ENCODE results near the gene DOCK2.
"Not testable (repeated sequence)": the region's sequence is repeated elsewhere in the genome, so short reads cannot be mapped to it uniquely, and the experiment has no call there.

Gene DOCK2

DNA sequence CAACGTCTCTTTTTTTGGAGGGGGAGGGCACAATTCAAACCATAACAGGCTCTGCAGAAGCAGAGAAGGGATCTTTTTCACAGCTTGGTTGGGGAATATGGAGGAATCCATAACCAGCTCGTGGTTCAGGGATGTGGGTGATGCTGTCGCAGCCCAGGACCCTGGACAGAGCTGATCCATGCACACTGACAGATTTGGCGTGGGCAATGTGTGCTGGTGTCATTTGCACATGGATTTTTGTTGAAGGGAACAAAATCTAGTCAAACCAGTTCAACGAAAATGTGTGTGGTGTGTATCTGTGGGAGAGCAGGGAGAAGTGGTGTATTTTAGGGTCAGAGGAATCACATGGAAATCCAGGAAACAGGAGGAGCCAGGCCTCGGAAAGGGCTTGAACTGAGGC, 4.2 kb downstream of the DOCK2 start:
- no peak for DNase-seq

DNA sequence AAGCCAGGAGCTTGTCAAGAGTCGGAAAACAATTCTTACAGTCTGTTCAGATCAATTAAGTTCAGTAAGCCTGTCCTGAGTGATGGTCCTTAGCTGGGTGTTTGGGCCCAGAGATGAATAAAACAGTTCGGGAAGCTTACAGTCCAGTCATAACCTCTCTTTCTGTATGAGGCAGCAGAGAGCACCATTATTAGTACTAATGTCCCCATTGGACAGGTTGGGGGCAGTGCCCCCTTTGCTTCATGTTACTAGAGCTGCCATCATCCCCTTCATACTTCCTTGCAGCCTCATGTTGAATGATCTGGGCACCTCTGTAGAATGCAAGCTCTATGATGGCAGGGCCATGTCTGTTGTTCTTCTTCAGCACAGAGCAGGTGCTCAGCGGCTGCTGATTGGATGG, 9.8 kb downstream of the DOCK2 start:
- DNase-seq, result no peak

DNA sequence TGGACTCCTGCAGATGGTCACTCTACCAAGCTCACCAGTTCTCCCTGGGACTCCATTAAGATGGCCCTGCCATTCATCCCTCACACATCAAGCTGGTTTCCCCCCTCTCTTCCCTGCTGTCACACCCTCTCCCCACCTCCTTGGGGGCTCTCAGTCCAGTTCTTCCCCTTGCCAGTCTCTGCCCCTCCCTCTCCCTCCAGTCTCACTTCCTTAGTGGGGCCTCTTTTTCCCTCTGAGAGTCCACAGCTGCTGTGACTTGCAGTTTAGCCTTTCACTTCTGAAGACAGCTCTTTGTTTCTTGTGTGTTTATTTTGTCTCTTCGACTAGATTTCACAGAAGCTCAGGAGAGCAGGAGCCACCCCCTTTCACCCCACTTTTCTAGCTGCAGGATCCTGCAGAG, 10.5 kb downstream of the DOCK2 start:
- no peak for DNase-seq

DNA sequence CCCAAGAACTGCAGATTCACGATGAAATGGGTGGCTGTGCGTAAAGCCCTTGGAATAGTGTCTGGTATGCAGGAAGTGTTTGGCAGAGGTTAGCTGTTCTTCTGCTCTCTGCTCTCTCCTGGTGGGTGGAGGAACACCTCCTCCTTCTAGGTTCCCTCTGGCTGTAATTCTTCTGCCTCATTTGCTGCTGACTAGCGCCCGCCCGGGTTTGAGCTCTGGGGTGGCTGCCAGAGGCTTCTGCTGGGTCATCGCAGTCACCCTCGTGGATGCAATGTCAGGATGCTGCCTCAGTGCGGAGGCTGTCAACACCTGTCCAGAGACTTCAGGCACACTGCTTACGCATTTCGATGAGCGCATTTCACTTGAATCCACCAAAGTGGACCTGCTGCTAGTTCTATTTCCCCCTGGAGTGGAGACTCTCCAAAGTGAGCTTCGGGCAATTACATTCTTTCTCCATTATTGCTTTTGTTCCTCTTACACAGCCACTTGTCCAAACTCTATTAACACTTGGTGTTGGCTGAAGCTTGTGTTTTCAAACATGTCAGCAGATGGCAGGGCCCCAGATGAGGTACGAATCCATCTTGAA, 11.7 kb downstream of the DOCK2 start:
- DNase-seq, result no peak

DNA sequence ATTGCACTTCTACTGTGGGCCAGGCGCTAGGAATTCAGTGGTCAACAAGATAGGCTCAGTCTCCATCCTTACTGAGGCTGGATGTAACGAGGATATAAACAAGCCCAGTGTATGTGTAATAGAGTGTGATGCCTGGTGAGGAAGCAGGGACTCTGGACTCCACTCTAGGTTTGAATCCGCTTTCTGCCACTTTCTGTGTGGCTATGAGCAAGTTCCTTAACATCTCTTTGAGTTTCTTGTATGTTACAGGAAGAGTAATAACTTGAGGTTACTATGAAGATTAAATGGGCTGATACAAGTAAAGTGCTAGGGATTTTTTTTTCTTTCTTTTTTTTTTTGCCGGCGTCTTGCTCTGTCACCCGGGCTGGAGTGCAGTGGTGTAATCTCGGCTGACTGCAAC, 12.4 kb downstream of the DOCK2 start:
- no peak for DNase-seq

DNA sequence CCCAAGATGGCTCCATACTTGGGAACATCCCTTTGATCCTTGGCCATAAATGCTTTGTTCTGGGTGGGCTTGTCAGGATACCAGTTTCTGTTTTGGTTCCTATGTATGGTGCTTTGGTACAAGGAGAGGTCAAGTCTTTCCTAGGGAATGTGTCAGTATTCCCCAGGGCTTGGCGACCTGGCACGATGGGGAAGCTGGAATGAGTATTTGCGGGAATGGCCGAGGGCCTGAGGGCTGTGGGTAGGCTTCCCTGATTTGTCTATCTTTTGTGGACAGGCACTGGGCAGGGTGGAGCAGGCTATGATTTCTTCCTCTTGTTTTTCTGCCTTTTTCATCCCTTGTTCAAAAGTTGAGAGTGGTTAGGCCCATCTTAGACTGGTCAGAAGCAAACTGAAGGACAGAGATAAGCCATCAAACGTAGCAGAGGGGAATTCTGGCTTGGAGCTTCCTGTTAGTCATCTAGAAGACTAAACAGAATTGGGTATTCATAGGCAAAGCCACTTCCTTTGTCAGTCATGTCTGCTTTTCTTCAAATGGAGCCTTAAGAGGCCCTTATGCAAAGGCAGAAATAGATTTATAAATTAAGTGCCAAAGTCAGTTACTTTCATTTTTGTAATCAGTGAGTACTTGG, 13.7 kb downstream of the DOCK2 start:
- no peak for DNase-seq

DNA sequence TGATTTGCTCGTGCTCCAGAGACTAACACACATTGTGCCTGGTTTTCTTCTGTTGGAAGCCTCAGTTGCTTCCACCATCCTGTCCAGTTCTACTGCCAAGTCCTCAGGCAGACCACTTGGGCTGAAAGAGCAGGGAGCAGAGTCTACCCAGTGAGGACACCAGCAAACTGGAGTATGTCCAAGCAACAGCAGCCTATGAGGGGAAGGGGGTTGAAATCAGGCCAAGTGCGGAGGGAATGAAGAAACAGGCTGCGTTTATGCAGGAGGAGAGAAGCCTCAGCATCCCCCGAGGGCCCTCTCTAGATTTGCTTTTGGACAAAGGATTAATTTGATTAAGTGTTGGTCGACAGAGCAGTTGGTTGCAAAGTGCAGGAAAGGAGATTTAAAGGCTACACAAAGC, 14.5 kb downstream of the DOCK2 start:
- no peak for DNase-seq

DNA sequence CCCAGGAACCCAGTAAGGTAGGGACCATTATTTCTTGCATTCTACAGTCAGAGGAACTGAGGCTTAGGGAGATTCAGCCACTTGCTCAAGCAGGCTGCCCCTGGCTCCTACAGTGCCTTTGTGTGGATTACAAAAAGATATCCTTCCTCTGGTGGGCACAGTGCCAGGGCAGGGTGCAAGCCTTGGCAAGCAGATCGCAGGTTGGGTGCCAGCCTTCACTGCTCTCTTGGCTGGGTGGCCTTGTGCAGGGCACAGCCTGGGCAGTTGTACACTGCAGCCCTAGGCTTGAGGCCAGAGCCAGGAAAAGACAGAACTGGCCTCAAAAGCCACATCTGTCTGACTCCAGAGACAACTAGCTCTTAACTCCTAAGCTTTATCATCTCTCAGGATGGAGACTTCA, 15.0 kb downstream of the DOCK2 start:
- DNase-seq, result no peak

DNA sequence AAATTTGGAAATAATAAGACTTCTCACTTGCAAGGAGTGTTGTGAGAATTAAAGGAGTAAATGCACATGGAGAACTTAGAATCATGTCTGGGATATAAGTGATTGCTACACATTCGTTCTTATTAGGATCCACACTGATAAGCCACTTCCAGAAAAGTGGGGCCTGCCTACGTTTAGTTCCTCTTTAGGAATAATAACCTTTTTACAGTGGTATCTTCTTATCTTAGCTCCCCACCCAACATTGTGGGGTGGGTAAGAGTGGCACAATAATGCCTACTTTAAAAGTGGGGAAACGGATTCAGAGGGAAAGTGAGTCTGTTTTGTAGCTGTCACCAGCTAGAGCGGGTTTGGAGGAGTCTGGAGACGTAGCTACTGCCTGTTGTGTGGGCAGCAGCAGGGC, 16.0 kb downstream of the DOCK2 start:
- no peak for DNase-seq

DNA sequence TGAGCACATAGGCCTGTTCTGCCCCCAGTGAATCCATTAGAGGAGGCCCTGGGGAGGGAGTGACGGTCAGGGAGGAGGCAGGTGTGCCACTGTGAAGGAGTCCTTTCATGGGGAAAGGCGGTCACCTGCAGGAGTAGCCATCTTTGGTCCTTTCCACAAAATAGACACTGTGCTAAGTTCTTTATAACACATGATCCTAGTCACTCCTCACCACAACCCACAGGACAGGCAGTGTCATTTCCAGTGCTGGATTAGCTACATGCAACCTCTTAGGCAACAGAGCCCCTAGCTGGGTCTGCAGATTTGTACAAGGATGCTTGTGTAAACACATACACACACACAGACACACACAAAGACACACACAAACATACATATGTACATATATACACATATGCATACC, 18.3 kb downstream of the DOCK2 start:
- no peak for DNase-seq

DNA sequence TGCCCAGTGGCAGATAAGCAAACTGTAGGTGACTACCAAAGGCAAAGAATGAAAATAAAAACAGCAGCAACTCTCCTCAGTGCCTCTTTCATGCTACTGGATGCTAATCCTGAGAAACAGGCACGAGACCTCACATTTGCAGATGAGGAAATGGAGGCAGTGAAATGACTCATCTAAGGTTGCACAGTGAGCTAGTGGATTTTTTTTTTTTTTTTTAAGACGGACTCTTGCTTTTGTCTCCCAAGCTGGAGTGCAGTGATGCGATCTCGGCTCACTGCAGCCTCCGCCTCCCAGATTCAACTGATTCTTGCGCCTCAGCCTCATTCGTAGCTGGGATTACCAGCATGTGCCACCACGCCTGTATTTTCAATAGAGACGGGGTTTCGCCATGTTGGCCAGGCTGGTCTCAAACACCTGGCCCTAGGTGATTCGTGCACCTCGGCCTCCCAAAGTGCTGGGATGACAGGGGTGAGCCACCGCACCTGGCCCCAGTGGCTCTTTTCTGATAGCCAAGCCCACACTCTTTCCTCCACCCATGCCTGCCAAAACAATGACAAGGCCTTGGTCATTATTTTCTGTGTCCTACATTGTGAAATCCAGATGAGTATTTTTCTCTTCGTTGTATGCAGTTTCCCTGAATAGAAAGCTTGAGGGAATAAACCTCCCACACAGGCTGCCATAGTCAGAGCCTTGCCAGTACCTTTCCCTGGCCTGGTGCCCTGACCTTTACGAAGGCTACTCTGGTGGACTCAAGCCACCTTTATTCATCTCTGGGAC, 19.2 kb downstream of the DOCK2 start:
- no peak for DNase-seq

DNA sequence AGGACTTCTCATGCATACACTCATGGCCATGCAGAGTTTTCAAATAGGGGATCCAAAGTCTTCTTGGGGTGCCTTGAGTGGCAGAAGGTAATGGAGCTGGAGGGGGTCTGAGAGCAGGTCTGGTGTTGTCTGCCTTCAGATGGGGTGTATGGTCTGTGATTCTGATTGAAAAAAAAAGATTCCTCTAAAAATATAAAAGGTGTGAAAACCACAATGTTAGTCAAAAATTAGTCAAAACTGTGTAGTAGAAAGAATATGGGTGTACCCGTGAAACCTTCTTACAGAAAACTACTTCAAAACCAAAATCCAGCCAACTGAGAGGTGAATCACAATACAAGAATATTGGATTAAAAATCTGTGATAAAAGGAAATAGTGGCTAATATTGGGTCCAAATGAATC, 20.1 kb downstream of the DOCK2 start:
- DNase-seq, result no peak

DNA sequence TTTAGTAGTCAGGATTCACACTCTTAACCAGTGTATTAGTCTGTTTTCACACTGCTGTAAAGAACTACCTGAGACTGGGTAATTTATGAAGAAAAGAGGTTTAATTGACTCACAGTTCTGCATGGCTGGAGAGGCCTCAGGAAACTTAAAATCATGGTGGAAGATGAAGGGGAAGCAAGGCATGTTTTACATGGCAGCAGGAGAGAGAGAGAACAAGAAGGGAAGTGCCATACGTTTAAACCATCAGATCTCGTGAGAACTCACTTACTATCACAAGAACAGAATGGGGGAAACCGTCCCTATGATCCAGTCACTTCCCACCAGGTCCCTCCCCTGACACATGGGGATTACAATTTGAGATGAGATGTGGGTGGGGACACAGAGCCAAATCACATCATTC, 25.4 kb downstream of the DOCK2 start:
- DNase-seq, result not testable (repeated sequence)

DNA sequence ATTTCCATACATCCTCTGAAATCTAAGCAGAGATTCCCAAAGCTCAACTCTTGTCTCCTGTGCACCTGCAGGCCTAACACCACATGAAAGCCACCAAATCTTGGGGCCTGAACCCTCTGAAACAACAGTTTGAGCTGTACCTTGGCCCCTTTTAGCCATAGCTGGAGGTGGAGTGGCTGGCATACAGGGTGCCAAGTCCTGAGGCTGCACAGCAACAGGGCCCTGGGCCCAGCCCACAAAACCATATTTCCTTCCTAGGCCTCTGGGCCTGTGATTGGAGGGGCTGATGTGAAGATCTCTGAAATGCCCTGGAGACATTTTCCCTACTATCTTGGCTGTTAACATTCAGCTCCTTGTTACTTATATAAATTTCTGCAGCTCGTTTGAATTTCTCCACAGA, 26.5 kb downstream of the DOCK2 start:
- no peak for DNase-seq

DNA sequence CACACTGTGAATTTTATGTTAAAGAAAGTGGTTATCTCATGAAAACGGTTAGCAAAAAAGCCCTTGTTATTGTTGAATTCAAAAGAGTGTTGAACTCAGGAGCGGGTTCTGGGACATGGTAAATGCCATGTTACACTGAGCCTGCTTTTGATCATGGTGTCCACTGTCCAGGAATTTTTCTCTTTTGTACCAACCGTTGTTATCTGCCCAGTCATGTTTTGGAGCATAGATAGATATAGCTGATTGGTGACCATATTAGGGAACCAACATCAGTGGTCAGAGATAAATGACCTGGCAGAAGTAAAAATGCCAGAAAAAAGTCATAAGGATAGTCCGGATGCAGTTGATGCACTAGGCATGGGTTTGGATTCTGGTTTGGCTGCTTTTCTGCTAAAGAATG, 29.3 kb downstream of the DOCK2 start:
- no peak for DNase-seq

DNA sequence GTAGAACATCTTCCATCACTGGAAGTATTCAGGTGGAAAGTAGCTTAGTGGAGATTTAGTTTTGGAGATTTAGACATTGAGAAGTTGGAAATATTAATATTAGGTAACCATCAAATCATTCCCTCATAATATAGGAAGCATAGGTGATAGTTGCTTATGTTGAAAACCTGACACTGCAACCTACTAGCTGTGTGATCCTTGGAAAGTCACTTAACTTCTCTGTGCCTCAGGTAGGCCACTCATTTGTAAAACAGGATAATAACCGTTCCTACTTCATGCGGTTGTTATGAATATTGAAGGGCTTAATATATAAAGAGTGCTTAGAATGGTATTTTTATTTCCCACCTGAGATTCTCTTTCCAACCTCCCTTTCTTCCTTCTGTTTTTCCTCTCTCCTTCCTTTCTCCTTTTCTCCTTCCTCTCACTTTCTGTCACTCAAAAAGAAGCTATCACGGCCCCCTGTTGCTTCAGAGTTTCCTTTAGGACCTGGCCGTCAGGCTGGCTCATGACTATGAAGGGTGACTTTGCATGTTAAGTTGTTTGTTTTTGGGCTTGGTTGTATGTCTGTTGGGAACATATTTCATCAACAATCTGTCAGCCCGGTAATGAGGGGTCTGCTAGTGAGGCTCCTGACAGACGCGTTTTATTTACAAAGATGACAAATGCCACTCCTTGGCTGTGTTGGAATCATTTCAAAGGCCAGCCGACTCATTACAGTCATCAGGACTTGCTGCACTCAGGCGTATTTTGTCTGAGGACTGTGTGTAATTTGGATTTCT, 31.0 kb downstream of the DOCK2 start:
- DNase-seq, result no peak

DNA sequence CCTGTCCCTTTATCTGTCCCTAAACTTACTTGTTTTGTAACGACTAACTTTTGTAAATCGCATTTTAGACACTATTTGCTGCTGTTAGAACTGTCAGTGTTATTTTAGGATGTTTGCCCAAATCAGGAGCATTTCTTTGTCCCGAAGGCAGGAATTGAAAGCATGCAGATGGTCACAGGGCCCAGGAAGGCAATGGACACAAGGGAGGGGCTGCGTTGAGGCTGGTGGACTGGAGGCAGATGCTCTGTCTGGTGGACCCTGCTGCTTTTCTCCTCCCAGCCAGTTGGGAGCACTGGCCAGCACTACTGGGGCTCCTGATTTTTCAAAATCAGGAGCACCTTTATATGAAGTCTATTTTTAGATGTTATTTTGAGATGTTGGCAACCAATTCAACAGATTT, 31.7 kb downstream of the DOCK2 start:
- no peak for DNase-seq

DNA sequence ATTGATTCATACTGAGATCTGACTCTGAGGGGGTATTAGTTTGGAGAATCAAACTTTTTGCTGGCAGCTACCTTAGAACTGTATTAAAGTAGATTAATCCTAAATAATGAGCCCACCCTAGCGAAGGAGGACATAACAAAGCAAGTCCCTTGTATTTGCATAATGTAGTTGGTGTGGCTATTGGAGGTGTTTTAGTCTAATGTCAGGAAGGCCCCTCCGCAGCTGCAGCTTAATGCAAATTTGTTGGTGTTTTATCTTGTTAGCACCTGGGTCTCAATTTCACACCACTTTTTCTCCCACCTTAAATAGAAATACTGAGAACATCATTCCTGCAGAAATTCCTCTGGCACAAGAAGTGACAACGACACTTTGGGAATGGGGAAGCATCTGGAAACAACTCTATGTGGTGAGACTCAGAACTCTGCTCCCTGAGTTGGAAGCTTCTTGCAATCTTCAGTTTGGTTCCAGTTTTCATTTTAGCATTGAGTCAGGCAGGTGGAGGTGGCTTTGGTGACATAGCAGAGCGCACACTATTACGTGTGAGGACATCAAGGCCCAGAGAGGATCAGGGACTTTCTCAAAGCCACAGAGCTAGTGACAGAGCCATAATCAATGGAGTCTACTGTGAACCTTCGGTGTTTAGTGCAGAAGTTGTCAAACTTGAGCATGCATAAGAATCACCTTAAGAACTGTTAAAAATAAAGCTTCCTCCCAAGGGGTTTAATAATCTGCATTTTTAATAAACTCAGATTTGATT, 33.9 kb downstream of the DOCK2 start:
- no peak for DNase-seq

DNA sequence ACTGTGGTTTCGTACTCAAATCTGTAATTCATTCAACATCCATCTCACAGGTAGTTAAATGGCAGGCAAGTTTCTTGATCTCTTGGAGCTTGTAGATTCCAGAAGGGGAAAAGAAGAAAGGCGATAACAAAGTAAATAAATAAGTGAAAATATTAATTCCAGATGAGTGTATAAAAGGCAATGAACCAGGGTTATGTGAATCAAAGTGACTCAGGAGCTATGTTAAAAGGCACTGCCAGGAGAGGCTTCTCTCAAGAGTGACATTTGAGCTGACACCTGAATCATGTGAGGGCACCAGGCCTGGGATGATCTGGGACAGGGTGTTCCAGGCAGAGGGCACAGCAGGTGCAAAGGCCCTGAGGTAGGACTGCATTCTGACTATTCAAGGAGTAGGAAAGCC, 45.0 kb downstream of the DOCK2 start:
- no peak for DNase-seq

DNA sequence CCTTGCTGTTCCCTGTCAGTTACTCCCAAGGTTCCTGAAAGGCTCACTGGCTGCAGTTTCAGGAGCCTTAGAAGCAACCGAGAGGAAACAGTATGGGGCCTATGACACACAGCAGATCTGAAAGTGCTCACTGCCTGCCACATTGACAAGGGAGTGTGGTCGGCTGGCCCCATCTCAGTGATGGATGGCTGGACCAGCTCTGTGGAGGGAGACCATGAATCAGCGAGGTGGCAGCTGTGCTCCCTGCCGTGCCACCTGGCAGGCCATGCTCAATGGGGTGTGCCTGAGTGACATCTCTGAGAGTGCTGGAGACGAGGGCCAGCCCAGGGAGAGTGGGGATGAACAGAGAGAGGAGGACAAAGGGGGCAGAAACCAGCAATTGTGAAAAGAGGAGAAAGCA, 49.1 kb downstream of the DOCK2 start:
- no peak for DNase-seq

DNA sequence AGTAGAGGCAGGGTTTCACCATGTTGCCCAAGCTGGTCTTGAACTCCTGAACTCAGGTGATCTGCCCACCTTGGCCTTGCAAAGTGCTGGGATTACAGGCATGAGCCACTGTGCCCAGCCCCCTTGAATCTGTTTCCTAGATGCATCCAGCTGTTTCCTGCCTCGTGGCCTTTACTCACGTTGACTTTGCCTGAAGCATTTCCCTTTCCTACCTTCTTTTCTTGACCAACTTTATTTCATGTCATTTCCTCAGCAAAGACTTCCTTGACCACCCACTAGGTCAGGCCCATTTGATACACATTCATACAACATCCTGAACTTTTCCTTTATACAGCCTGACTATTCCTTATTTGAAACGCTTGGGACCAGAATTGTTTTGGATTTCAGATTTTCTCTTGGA, 51.0 kb downstream of the DOCK2 start:
- DNase-seq, result no peak

DNA sequence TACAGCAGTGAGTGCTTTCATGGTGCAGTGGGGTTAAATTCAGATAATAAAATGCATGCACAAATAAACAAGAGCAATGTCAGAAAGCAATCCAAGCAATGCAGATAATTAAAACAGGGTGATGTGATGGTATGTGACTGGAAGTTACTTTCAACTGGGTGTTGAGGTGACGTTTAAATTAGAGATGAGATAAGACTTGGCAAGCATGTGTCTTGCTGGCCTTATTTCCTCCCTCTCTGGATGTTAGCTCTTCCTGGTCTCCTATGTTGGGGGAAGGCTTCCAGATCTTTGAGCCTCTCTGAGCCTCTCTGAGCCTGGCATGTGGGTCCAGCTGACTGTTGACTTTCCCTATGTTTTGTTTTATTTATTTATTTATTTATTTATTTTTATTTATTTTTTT, 54.4 kb downstream of the DOCK2 start:
- DNase-seq, result no peak

DNA sequence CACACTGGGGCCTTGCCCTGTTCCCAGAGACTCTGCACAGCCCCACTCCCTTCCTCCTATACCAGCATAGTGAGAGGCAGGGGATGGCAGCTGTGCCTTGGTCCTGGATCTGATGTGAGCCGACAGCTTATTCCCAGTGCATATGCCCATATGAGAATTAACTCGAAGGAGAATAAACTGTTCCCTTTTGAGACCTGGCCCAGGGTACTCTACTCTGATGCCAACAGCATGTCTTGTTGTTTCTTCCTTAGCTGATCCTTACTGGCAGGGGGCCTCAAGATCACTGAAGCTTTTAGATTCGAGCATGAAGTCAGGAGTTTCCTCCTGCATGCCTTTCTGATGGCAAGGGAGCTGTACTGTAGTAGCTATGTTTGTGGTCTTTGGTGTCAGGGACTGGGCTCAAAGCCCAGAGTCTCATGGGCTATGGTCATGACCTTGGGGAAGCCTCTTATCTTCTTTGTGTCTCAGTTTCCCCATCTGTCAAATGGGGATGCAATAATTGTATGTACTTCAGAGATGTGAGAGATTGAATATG, 57.1 kb downstream of the DOCK2 start:
- no peak for DNase-seq
